Upper lobe of left lung (tissue), 4 donors: ENCODE data around the gene ARNT2.

Source experiments
- CTCF ChIP-seq, 6 experiments: fragments of 450-650 bp in 4 of 6; fragments of 200-600 bp in 2 of 6; sonication (generic) in 2 of 6; IDR thresholded peaks; one replicate each; pipeline ENCODE4 v1.5.1; 2016 to 2019; ENCODE audit warnings: antibody characterized with exemption in 6 of 6
- POLR2A ChIP-seq, 4 donors: fragments of 450-650 bp; IDR thresholded peaks; one replicate each; pipeline ENCODE4 v1.5.1; 2016 to 2017; ENCODE audit warnings: antibody characterized with exemption in 4 of 4, mild to moderate bottlenecking in 2 of 4
- POLR2AphosphoS5 ChIP-seq, 2 donors: sonication (generic); formaldehyde crosslinking; IDR thresholded peaks; one replicate each; pipeline ENCODE4 v1.5.1; 2017; ENCODE audit warnings: antibody characterized with exemption in 2 of 2

DNA sequence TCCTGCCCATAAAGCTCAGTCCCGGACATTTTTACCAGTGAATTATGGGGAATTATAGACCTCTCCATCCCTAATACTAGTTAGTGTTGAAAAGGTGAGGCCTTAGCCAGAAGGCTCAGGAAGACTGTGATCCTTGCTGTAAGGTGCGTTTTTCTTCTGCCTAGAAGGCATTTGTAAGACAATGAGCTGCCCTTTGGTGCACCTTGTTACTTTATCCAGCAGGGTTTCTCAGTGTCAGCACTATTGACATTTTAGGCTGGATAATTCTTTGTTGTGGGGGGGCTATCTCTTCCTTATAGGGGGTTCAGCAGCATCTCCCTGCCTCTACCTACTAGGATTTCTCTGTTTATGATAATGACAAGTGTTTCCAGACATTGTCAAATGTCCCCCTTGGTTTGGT is 182.8 kb downstream of the ARNT2 start:
- TF ChIP-seq CTCF (IDR thresholded peaks at IDR 0.05) (no peak), POLR2AphosphoS5 (IDR thresholded peaks at IDR 0.05) (no peak), POLR2A (IDR thresholded peaks at IDR 0.05) (no peak)
